Mammary epithelial cell (primary cell): ENCODE results near the gene SKA2.

Source experiments
- EZH2 ChIP-seq: IDR thresholded peaks from 2 replicates; pipeline ENCODE4 v1.6.1; 2012; ENCODE audit warnings: low read length, inconsistent platforms, borderline replicate concordance
- TF ChIP-seq, protein P1 (sequence below), 2 donors: IDR thresholded peaks in 1 of 2; conservative IDR thresholded peaks in 1 of 2; 2 replicates each; pipeline ENCODE4 v1.5.1; 2011 to 2012; ENCODE audit warnings: inconsistent platforms in 2 of 2, low read length in 2 of 2, mild to moderate bottlenecking in 2 of 2, control low read depth in 1 of 2, low read depth in 1 of 2; ENCODE audit not compliant: insufficient read depth in 1 of 2; ENCODE audit errors: extremely low read depth in 1 of 2

DNA sequence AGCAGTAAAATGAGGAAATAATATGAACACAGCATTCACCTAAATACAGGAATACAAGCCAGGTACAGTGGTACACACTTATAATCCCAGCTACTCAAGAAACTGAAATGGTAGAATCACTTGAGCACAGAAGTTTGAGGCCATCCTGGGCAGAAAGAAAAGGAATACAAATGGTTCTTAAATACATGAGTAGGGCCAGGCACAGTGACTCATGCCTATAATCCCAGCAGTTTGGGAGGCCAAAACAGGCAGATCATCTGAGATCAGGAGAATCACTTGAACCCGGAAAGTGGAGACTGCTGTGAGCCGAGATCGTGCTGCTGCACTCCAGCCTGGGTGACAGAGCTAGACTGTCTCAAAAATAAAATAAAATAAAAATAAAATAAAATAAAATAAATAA lies 31.9 kb upstream of the SKA2 start:
- TF ChIP-seq, protein P1, sequence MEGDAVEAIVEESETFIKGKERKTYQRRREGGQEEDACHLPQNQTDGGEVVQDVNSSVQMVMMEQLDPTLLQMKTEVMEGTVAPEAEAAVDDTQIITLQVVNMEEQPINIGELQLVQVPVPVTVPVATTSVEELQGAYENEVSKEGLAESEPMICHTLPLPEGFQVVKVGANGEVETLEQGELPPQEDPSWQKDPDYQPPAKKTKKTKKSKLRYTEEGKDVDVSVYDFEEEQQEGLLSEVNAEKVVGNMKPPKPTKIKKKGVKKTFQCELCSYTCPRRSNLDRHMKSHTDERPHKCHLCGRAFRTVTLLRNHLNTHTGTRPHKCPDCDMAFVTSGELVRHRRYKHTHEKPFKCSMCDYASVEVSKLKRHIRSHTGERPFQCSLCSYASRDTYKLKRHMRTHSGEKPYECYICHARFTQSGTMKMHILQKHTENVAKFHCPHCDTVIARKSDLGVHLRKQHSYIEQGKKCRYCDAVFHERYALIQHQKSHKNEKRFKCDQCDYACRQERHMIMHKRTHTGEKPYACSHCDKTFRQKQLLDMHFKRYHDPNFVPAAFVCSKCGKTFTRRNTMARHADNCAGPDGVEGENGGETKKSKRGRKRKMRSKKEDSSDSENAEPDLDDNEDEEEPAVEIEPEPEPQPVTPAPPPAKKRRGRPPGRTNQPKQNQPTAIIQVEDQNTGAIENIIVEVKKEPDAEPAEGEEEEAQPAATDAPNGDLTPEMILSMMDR (conservative IDR thresholded peaks at IDR 0.05 in 1 of 2, IDR thresholded peaks at IDR 0.05 in 1 of 2; ENCODE audit: extremely low read depth in 1 of 2, insufficient read depth in 1 of 2, low read depth in 1 of 2, low read length in 2 of 2) = no peak
- no peak for TF ChIP-seq EZH2
